Activated CD4-positive, alpha-beta T cell treated with anti-CD3 and anti-CD28 coated beads for 48 hours (primary cell): Measurements from ENCODE around the gene NLRC4.
"Not testable (repeated sequence)": the region's sequence is repeated elsewhere in the genome, so short reads cannot be mapped to it uniquely, and the experiment has no call there.

Experiments used
- DNase-seq: peaks from one replicate; pipeline ENCODE4 v3.0.0-alpha.2; 2020

NLRC4 gene

GRCh38 chr2:32246911-32247310 lies 17.8 kb downstream of the NLRC4 start:
- no peak for DNase-seq

- DNase-seq = no peak
Measured at GRCh38 chr2:32242331-32242730, 22.4 kb downstream of the NLRC4 start.

GRCh38 chr2:32237996-32238395 lies 26.7 kb downstream of the NLRC4 start:
- no peak for DNase-seq

GRCh38 chr2:32237488-32237887 lies 27.2 kb downstream of the NLRC4 start:
- DNase-seq = no peak

- DNase-seq = no peak
Measured at GRCh38 chr2:32235315-32235714, 29.4 kb downstream of the NLRC4 start.

GRCh38 chr2:32231959-32232358 lies 32.7 kb downstream of the NLRC4 start:
- DNase-seq = no peak

- no peak for DNase-seq
Measured at GRCh38 chr2:32229635-32230034, 35.1 kb downstream of the NLRC4 start.

- DNase-seq = no peak
Measured at GRCh38 chr2:32228181-32228580, 36.5 kb downstream of the NLRC4 start.

- no peak for DNase-seq
Measured at GRCh38 chr2:32227492-32227891, 37.2 kb downstream of the NLRC4 start.

GRCh38 chr2:32222966-32223365 lies 41.7 kb downstream of the NLRC4 start:
- no peak for DNase-seq

- DNase-seq = no peak
Measured at GRCh38 chr2:32220445-32220844, 44.2 kb downstream of the NLRC4 start.

GRCh38 chr2:32212295-32212694 lies 52.4 kb downstream of the NLRC4 start:
- no peak for DNase-seq

- DNase-seq = no peak
Measured at GRCh38 chr2:32210767-32211408, 53.8 kb downstream of the NLRC4 start.

GRCh38 chr2:32203428-32203827 lies 61.3 kb downstream of the NLRC4 start:
- DNase-seq = not testable (repeated sequence)

GRCh38 chr2:32200814-32201213 lies 63.9 kb downstream of the NLRC4 start:
- no peak for DNase-seq

GRCh38 chr2:32192418-32192817 lies 72.3 kb downstream of the NLRC4 start:
- no peak for DNase-seq

- DNase-seq = no peak
Measured at GRCh38 chr2:32189011-32189410, 75.7 kb downstream of the NLRC4 start.

GRCh38 chr2:32182667-32183066 lies 82.0 kb downstream of the NLRC4 start:
- no peak for DNase-seq
